Loucy (cell line): ENCODE results near the gene MAP3K13.

Experiments
- EZH2phosphoT487 ChIP-seq: fragments of 200-600 bp; IDR thresholded peaks from 2 replicates; pipeline ENCODE4 v1.6.1; 2018; ENCODE audit warnings: antibody characterized with exemption, mild to moderate bottlenecking, moderate library complexity, borderline replicate concordance
- TF ChIP-seq, protein P1 (sequence below): fragments of 200-600 bp; sonication (generic); conservative IDR thresholded peaks from 2 replicates; pipeline ENCODE4 v1.5.1; 2014; ENCODE audit warnings: mild to moderate bottlenecking, antibody characterized with exemption, low read length

DNA sequence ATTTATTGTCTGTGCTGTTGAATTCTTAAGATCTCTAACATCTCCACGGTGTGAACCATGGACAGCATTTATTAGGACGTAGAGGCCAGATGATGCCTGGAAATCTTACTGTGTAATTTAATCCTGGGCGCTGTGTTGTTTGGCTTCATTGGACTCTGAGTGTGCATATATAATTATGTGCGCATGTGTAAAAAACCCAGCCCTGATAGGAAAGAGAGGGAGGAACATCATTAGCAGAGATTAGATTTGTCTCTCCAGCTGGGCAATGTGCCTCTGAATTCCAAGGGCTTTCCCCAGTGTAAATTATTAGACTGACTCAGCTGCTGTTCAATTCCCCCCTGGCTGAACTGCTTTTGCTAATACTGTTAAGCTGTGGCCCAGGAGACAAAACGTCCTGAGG lies 39.6 kb downstream of the MAP3K13 start:
- TF ChIP-seq, protein P1, sequence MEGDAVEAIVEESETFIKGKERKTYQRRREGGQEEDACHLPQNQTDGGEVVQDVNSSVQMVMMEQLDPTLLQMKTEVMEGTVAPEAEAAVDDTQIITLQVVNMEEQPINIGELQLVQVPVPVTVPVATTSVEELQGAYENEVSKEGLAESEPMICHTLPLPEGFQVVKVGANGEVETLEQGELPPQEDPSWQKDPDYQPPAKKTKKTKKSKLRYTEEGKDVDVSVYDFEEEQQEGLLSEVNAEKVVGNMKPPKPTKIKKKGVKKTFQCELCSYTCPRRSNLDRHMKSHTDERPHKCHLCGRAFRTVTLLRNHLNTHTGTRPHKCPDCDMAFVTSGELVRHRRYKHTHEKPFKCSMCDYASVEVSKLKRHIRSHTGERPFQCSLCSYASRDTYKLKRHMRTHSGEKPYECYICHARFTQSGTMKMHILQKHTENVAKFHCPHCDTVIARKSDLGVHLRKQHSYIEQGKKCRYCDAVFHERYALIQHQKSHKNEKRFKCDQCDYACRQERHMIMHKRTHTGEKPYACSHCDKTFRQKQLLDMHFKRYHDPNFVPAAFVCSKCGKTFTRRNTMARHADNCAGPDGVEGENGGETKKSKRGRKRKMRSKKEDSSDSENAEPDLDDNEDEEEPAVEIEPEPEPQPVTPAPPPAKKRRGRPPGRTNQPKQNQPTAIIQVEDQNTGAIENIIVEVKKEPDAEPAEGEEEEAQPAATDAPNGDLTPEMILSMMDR = no peak
- no peak for TF ChIP-seq EZH2phosphoT487
